GM21737 (cell line): ENCODE measurements around the gene EID2B.

Experiments
- ATAC-seq: cut with Tn5 transposase; IDR thresholded peaks from one replicate; pipeline ENCODE4 v1.9.1; 2021; ENCODE audit warnings: mild to moderate bottlenecking, moderate library complexity; ENCODE audit not compliant: unreplicated experiment

EID2B gene

GRCh38 chr19:39532233-39533002 is at the start of gene EID2B:
EID2B (minus strand) TSS chr19:39532852; CDS start chr19:39532802, 50 bp downstream.
- ATAC-seq: peak; percentile 86

GRCh38 chr19:39582442-39582841 is 49.8 kb upstream of the EID2B start:
- no peak for ATAC-seq

GRCh38 chr19:39568604-39569003 is 36.0 kb upstream of the EID2B start:
- ATAC-seq: no peak

DNA sequence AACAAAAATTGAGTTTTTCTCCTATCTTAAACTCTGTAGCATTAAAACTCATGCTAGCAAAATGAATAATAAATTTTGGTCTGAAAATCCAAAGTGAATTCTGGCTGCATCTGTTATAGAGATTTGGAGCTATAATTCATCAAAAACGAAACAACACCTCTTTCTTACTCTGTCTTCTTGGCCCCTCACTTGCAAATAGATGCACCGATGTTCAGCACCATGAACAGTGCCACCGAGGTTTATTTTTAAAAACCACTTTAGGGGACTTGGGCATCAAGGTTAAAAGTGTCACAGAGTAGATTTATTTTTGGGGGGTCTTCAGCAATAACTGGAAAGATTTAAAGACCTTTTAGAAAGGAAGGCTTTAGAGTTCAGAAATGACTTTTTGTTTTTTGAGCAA is 33.4 kb upstream of the EID2B start:
- ATAC-seq: no peak

DNA sequence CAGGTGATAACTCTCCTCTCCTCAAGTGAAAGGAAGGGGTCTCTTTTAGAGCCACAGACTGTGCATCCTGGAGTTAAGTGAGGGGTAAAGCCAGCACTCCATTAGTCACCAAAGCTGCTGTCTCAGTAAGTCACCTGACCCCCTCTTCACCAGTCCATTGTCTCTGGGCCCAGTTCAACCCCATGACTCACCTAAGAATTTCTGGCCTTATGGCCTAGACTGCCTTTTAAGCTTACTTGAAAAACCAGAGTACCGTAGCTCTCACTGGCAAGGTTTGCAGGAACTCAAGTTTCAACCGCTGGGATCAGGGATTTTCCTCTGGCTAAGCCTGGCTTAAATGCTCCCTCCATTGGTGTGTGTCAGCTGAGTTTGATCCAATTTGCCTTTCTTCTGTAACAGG is 30.8 kb upstream of the EID2B start:
- ATAC-seq: no peak

DNA sequence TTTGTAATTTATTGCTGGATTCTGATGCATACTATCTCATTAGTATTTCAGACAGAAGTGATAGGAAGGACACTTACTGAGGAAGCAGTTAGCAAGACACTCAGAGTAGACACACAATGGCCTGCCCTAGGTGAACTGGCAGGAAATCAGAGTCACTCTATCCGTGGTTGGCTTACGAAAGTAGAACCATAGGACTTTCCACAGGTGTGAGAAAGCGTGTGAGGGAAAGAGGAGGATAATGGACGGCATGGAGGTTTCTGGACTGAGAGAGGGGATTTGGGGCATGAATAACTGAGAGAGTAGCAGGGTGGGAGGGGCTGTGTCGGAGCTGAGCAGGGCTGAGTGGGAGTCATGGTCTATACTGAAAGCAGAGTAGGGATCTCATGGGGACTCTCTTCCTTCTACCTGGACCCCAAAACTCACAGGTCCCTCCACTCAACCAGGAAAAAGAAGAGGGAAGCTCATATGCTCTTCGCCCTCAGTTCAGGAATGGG is 26.0 kb upstream of the EID2B start:
- no peak for ATAC-seq

GRCh38 chr19:39557811-39558623 is 25.4 kb upstream of the EID2B start:
- no peak for ATAC-seq

DNA sequence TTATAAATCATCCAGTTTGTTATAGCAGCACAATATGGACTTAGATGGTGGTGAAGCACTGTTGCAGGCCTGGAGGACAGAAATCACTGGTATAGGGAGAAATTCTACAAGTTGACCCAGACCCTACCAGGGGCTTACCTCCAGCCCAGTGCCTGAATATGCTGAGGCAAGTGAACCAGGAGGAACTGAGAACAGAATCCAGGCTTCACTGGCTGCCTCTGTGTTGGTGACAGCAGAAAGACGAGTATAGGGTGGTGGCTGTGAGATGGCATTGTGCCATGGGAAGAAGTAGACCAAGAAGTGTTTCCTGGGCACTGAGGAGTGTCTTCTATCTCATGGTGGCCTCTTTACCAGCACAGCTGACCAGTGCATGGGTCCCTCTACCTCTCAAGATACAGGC is 23.2 kb upstream of the EID2B start:
- ATAC-seq: no peak

GRCh38 chr19:39554701-39555311 is 22.2 kb upstream of the EID2B start:
- no peak for ATAC-seq

GRCh38 chr19:39553082-39553652 is 20.5 kb upstream of the EID2B start:
- ATAC-seq: no peak

GRCh38 chr19:39550197-39550596 is 17.5 kb upstream of the EID2B start:
- ATAC-seq: no peak

DNA sequence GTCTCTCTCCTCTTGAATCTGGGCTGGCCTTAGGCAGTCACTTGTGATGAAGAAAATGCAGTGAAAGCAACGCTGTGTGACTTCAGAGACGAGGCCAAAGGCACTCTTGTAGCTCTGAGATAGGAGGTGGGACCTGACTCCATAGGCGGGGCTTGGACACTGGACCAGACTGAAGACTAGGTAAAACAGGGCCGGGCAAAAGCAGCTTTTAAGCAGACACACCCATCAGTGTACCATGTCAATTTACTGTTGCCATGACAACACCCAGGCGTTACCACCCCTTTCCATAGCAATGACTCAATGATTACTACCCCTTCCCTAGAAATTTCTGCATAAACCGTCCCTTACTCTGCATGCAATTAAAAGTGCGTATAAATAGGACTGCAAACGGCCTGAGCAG is 13.9 kb upstream of the EID2B start:
- ATAC-seq: no peak

GRCh38 chr19:39544911-39545310 is 12.3 kb upstream of the EID2B start:
- ATAC-seq: no peak

GRCh38 chr19:39544226-39544903 is 11.7 kb upstream of the EID2B start:
- ATAC-seq: no peak

DNA sequence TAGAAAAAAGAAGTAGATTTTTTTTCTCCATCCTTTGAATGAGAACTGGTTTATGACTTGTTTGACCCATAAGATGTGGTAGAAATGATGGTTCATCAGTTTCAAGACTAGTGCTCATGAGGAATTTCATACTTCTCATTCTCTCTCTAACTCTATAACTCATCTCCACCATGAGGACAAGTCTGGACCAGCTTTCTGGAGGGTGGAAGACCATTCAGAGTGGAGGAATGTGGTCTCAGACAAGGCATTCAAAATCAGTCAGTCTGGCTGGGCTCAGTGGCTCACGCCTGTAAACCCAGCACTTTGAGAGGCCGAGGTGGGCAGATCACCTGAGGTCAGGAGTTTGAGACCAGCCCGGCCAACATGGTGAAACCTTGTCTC is 10.8 kb upstream of the EID2B start:
- ATAC-seq: no peak

- ATAC-seq: no peak
Observed at GRCh38 chr19:39542206-39542605, 9.6 kb upstream of the EID2B start.

- ATAC-seq: no peak
Observed at GRCh38 chr19:39540333-39540673, 7.7 kb upstream of the EID2B start.

DNA sequence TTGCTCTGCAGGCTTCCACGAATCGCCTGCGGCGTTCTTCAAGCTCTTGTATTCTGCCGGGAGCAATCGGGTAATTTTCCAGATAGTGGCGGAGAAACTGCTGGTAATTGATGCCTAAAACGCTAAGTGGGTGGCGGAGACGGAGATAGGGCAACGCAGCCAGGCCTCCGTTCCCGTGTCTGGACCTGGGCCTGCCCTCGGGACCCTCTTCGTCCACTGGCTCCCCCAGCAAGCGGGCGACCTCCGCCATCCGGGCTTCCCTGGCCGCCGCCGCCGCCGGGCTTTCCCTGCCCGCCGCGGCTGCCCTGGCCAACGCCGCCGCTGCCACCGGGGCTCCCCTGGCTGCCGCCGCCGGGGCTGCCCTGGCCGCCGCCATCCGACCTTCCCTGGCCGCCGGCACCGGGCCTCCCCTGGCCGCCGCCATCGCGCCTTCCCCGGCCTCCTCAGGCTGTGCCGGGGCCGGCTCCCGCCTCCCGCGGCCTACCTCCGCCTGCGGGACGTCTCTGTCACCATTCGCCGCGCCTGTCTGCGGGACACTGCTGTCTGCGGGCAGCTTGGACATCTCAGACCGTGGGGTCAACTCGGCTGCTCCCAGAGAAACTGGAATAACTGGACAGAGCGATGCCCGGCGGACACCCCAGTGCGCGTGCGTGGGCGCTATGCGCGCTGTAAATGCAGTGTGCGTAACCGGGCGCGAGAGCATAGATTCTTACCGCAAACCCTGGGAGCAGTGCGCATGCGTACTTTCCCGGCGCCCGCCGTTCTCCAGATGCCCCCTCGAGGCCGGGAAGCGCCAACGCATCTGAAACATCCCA is 7.1 kb upstream of the EID2B start, which contains the start of gene EID2:
TSS of gene EID2 (minus strand) at position 644 of the 815 bp plus-strand sequence. CDS start at position 562, 82 bp downstream.
- ATAC-seq: peak; percentile 79

GRCh38 chr19:39539165-39539517 is 6.5 kb upstream of the EID2B start:
- ATAC-seq: no peak

DNA sequence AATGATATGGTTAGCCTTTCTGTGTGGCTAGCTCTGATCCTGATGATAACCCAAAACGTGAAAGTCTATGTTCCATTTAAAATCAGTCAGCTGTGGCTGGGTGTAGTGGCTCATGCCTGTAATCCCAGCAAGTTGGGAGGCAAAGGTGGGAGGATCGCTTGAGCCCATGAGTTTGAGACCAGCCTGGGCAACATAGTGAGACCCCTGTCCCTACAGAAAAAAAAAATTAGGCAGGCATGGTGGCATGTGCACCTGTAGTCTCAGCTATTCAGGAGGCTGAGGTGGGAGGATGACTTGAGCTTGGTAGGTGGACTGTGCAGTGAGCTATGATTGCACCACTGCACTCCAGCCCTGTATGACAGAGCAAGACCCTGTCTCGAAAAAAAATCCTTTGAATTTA is 1.1 kb upstream of the EID2B start:
- no peak for ATAC-seq
